Upper lobe of left lung (tissue), 4 donors: ENCODE data around the gene WT1.

Experiments
- CTCF ChIP-seq, 6 experiments: fragments of 450-650 bp in 4 of 6; fragments of 200-600 bp in 2 of 6; sonication (generic) in 2 of 6; IDR thresholded peaks; one replicate each; pipeline ENCODE4 v1.5.1; 2016 to 2019; ENCODE audit warnings: antibody characterized with exemption in 6 of 6
- EP300 ChIP-seq, 4 donors: sonication (generic); formaldehyde crosslinking; IDR thresholded peaks; one replicate each; pipeline ENCODE4 v1.5.1; 2017; ENCODE audit warnings: antibody characterized with exemption in 4 of 4, control low read depth in 2 of 4
- POLR2A ChIP-seq, 4 donors: fragments of 450-650 bp; IDR thresholded peaks; one replicate each; pipeline ENCODE4 v1.5.1; 2016 to 2017; ENCODE audit warnings: antibody characterized with exemption in 4 of 4, mild to moderate bottlenecking in 2 of 4

- TF ChIP-seq EP300 (IDR thresholded peaks at IDR 0.05) (no peak), CTCF (IDR thresholded peaks at IDR 0.05) (no peak), POLR2A (IDR thresholded peaks at IDR 0.05) (no peak)
These were observed 3.6 kb upstream of the WT1 start for GRCh38 chr11:32438866-32439489.
